HepG2 (cell line): Measurements from ENCODE around the gene MAJIN. TPM values are rescaled to one million over a fixed set of nuclear protein-coding genes. Genes with fewer than 3 reads are reported as not detected.

Experiments
- BRD4 ChIP-seq: sonication (generic); formaldehyde crosslinking; IDR thresholded peaks from 2 replicates; pipeline ENCODE4 v1.4.0; 2020; ENCODE audit warnings: missing genetic modification reagents
- HNRNPLL ChIP-seq: fragments of 200-400 bp; formaldehyde crosslinking; IDR thresholded peaks from 2 replicates; pipeline ENCODE4 v1.6.1; 2017; ENCODE audit warnings: mild to moderate bottlenecking, low read depth, low read length; ENCODE audit not compliant: poor library complexity, severe bottlenecking
- MEIS1 ChIP-seq: sonication (generic); formaldehyde crosslinking; IDR thresholded peaks from 2 replicates; pipeline ENCODE4 v1.9.0; 2021; ENCODE audit warnings: mild to moderate bottlenecking, missing genetic modification reagents, moderate library complexity, borderline replicate concordance
- SALL1 ChIP-seq: sonication (generic); formaldehyde crosslinking; IDR thresholded peaks from 2 replicates; pipeline ENCODE4 v1.8.0; 2022; ENCODE audit warnings: mild to moderate bottlenecking, missing genetic modification reagents
- WIZ ChIP-seq: sonication (generic); formaldehyde crosslinking; IDR thresholded peaks from 2 replicates; pipeline ENCODE4 v1.5.1; 2020; ENCODE audit warnings: mild to moderate bottlenecking, missing genetic modification reagents
- ZKSCAN5 ChIP-seq: sonication (generic); formaldehyde crosslinking; IDR thresholded peaks from 2 replicates; pipeline ENCODE4 v1.5.1; 2020; ENCODE audit warnings: mild to moderate bottlenecking, missing genetic modification reagents
- ZNF382 ChIP-seq: sonication (generic); formaldehyde crosslinking; IDR thresholded peaks from 2 replicates; pipeline ENCODE4 v1.5.0; 2020; ENCODE audit warnings: missing genetic modification reagents, mild to moderate bottlenecking, borderline replicate concordance
- ZNF839 ChIP-seq: sonication (generic); formaldehyde crosslinking; IDR thresholded peaks from 2 replicates; pipeline ENCODE4 v1.4.0; 2020; ENCODE audit warnings: missing genetic modification reagents, mild to moderate bottlenecking, borderline replicate concordance
- ZSCAN25 ChIP-seq: sonication (generic); formaldehyde crosslinking; IDR thresholded peaks from 2 replicates; pipeline ENCODE4 v1.8.0; 2022; ENCODE audit warnings: mild to moderate bottlenecking, missing genetic modification reagents
- polyA plus RNA-seq, 8 experiments: library from polyadenylated mRNA; depleted of rRNA in 3 of 8; stranded (reverse) in 7 of 8; unstranded in 1 of 8; fragments of >200 nt; fragmentation: Illumina TruSeq in 4 of 8; extraction: Trizol in 4 of 8; gene quantifications; 2 replicates each; pipeline versions ENCODE4 v1.2.1 to v1.2.3, GENCODE V29; 2011 to 2016; ENCODE audit warnings: low read depth in 4 of 8, missing spikeins in 1 of 8, mixed read lengths in 1 of 8; ENCODE audit not compliant: insufficient read depth in 1 of 8
- total RNA-seq, 5 experiments: library from RNA; depleted of rRNA; stranded (reverse); fragments of >200 nt; fragmentation: Illumina TruSeq; extraction: Trizol; gene quantifications; 2 replicates each; pipeline ENCODE4 v1.2.3, GENCODE V29; 2016; ENCODE audit warnings: low read depth in 1 of 5
- TF ChIP-seq, protein P1 (sequence below), 2 experiments: IDR thresholded peaks; 2 replicates each; pipeline ENCODE4 v1.6.1; 2011 to 2012; ENCODE audit warnings: low read length in 2 of 2, borderline replicate concordance in 1 of 2, low read depth in 1 of 2, mild to moderate bottlenecking in 1 of 2, moderate library complexity in 1 of 2

Gene MAJIN
- total and polyA plus RNA-seq, 2 of the 13 experiments (the other 11 are each of a cell fraction or from before 2014, with no cell fraction given) = not detected

DNA sequence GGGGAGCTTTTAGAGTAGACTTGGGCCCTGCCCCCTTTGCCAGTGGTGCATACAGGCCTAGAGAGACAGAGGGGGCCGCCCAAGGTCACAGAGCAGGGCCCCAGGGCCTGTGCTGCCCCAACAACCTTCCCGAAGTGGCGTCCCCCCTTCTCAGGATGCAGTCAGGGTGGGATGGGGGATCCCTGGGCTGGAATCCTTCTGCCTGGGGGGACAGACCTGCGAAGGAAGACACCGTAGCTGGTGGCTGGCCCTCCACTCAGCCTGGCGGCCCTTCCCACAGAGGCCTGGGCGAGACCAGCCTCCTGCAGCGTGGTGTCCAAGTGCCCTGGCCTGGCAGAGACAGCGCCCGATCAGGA, 79.1 kb downstream of the MAJIN start (continued):
- TF ChIP-seq, protein P1, sequence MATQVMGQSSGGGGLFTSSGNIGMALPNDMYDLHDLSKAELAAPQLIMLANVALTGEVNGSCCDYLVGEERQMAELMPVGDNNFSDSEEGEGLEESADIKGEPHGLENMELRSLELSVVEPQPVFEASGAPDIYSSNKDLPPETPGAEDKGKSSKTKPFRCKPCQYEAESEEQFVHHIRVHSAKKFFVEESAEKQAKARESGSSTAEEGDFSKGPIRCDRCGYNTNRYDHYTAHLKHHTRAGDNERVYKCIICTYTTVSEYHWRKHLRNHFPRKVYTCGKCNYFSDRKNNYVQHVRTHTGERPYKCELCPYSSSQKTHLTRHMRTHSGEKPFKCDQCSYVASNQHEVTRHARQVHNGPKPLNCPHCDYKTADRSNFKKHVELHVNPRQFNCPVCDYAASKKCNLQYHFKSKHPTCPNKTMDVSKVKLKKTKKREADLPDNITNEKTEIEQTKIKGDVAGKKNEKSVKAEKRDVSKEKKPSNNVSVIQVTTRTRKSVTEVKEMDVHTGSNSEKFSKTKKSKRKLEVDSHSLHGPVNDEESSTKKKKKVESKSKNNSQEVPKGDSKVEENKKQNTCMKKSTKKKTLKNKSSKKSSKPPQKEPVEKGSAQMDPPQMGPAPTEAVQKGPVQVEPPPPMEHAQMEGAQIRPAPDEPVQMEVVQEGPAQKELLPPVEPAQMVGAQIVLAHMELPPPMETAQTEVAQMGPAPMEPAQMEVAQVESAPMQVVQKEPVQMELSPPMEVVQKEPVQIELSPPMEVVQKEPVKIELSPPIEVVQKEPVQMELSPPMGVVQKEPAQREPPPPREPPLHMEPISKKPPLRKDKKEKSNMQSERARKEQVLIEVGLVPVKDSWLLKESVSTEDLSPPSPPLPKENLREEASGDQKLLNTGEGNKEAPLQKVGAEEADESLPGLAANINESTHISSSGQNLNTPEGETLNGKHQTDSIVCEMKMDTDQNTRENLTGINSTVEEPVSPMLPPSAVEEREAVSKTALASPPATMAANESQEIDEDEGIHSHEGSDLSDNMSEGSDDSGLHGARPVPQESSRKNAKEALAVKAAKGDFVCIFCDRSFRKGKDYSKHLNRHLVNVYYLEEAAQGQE (IDR thresholded peaks at IDR 0.05; ENCODE audit: borderline replicate concordance in 1 of 2, low read depth in 1 of 2, low read length in 2 of 2) = peak in 1 of 2 experiments; percentile 4; a peak in 1 of 4 replicates
- TF ChIP-seq MEIS1 (0 out of 2 replicates have a peak, but pooled peaks have one; percentile 5), HNRNPLL (peak; percentile 11), ZSCAN25 (no peak), ZKSCAN5 (peak; percentile 11; the same call in 1 of the 2 replicates), ZNF839 (CRISPR knock-in tag) (peak; percentile 14; the same call in 1 of the 2 replicates), WIZ (0 out of 2 replicates have a peak, but pooled peaks have one; percentile 51), BRD4 (CRISPR knock-in tag) (peak; percentile 5; the same call in 1 of the 2 replicates), ZNF382 (CRISPR knock-in tag) (no peak), SALL1 (CRISPR knock-in tag) (no peak)
- TF ChIP-seq, all 625 proteins: peak for 30
